Panc1 (cell line): ENCODE data around the gene TOMM5. TPM values are rescaled to one million over a fixed set of nuclear protein-coding genes. Genes with fewer than 3 reads are reported as not detected.

Source experiments
- ATAC-seq: fragments of 200-7000 bp; cut with Tn5 transposase; 2 replicates; pipeline ENCODE4 v1.9.1; 2020; ENCODE audit warnings: mild to moderate bottlenecking, moderate library complexity
- BruUV-seq: library from RNA; stranded (reverse); fragments of 400-500 nt; replicated peaks from 2 replicates; lab custom pipeline; 2021; lab: Mats Ljungman, UMichigan
- CTCF ChIA-PET: fragments of 300-600 bp; sonication (Branson Sonifier 250); formaldehyde crosslinking; loops from one replicate; lab custom pipeline; 2022; ENCODE audit warnings: antibody characterized with exemption; lab: Charles Lee
- POLR2A ChIA-PET: fragments of 300-600 bp; sonication (Branson Sonifier 250); formaldehyde crosslinking; loops from one replicate; lab custom pipeline; 2022; ENCODE audit warnings: antibody characterized with exemption; lab: Charles Lee
- DNase-seq: peaks from one replicate; pipeline ENCODE4 v3.0.0-alpha.2; 2010; ENCODE audit warnings: low read depth, low spot score
- H3K27ac ChIP-seq: 2 replicates; pipeline ENCODE4 v1.5.1; 2011; ENCODE audit warnings: mild to moderate bottlenecking, low read length, inconsistent platforms
- H3K27me3 ChIP-seq: fragments of 200-500 bp; sonication (Bioruptor generic); 2 replicates; pipeline ENCODE4 v1.6.0; 2014; ENCODE audit warnings: low read length, inconsistent platforms; ENCODE audit not compliant: control insufficient read depth, insufficient read depth
- H3K36me3 ChIP-seq: fragments of 200-500 bp; sonication (Bioruptor generic); 2 replicates; pipeline ENCODE4 v1.5.1; 2014; ENCODE audit warnings: inconsistent platforms, mild to moderate bottlenecking, low read length, moderate library complexity; ENCODE audit not compliant: control insufficient read depth, insufficient read depth
- H3K4me1 ChIP-seq: 2 replicates; pipeline ENCODE4 v1.5.1; 2011; ENCODE audit warnings: inconsistent platforms, mild to moderate bottlenecking, low read length, moderate library complexity; ENCODE audit not compliant: control insufficient read depth, insufficient read depth
- H3K4me3 ChIP-seq, 2 experiments: 2 replicates each; pipeline ENCODE4 v1.5.1; 2011 to 2012; ENCODE audit warnings: low read depth in 2 of 2, low read length in 2 of 2, mild to moderate bottlenecking in 2 of 2, inconsistent platforms in 1 of 2, moderate library complexity in 1 of 2
- H3K9me3 ChIP-seq: fragments of 200-500 bp; sonication (Bioruptor generic); 2 replicates; pipeline ENCODE4 v1.5.1; 2014; ENCODE audit warnings: low read depth, mild to moderate bottlenecking, inconsistent platforms, low read length, moderate library complexity; ENCODE audit not compliant: control insufficient read depth, insufficient read depth
- CTCF ChIP-seq: fragments of 450-650 bp; IDR thresholded peaks from 2 replicates; pipeline ENCODE4 v1.5.1; 2017; ENCODE audit warnings: mild to moderate bottlenecking
- POLR2AphosphoS5 ChIP-seq: IDR thresholded peaks from 2 replicates; pipeline ENCODE4 v1.6.1; 2012; ENCODE audit warnings: mild to moderate bottlenecking, low read depth, low read length, moderate library complexity
- REST ChIP-seq, 2 experiments: IDR thresholded peaks; 2 replicates each; pipeline ENCODE4 v1.6.1; 2011 to 2012; ENCODE audit warnings: low read depth in 2 of 2, control low read depth in 1 of 2, low read length in 1 of 2, mild to moderate bottlenecking in 1 of 2, moderate library complexity in 1 of 2; ENCODE audit not compliant: insufficient read depth in 1 of 2
- SIN3A ChIP-seq: IDR thresholded peaks from 2 replicates; pipeline ENCODE4 v1.6.1; 2012; ENCODE audit warnings: low read depth, mild to moderate bottlenecking, low read length, moderate library complexity, borderline replicate concordance; ENCODE audit not compliant: insufficient read depth
- TCF7L2 ChIP-seq: IDR thresholded peaks from 2 replicates; pipeline ENCODE4 v1.6.1; 2011; ENCODE audit warnings: mild to moderate bottlenecking, low read depth, low read length, inconsistent platforms
- in situ Hi-C: cut with HindIII; loops from 2 replicates; pipeline ENCODE4 v1.10.0; 2016; ENCODE audit warnings: low sequenced_read_pairs, low pct_unique_long_range_greater_than_20kb
- intact Hi-C: fragments of 100-400 bp; cut with micrococcal nuclease; formaldehyde crosslinking; loops from one replicate; pipeline ENCODE4 v1.10.0; 2022; ENCODE audit not compliant: unreplicated experiment
- total RNA-seq: library from RNA; stranded (reverse); gene quantifications from one replicate; pipeline ENCODE4 v1.2.1, GENCODE V29; 2021; ENCODE audit not compliant: unreplicated experiment

TOMM5 gene
- total RNA-seq, 1 experiment from 2014 or later: 333 TPM

GRCh38 chr9:37542488-37542887 is 49.9 kb downstream of the TOMM5 start:
- ATAC-seq (no peak), DNase-seq (no peak)
- no TSS peak for BruUV-seq
- Histone ChIP-seq H3K36me3 (0 out of 2 replicates have a peak, but pooled peaks cover 3% of the 10 kb centered on the region), H3K4me1 (0 out of 2 replicates have a peak, but pooled peaks cover 5% of the 10 kb centered on the region), H3K4me3 (no peak overlapping the region), H3K27me3 (no peaks in the 10 kb centered on the region), H3K27ac (no peak overlapping the region), H3K9me3 (no peaks in the 10 kb centered on the region)
- in situ Hi-C loops (no loop called here), intact Hi-C loops (no loop called here)
- POLR2A ChIA-PET: interaction anchor here (0.6 kb wide), 1 partner anchor 27 kb away, joined by 4 read pairs; no protein-coding TSS in a partner anchor
- CTCF ChIA-PET: interaction anchor here (0.7 kb wide), 1 partner anchor 51 kb away, joined by 5 read pairs; no protein-coding TSS in a partner anchor
- TF ChIP-seq SIN3A: no peak
- no peak for TF ChIP-seq CTCF
- no peak for TF ChIP-seq TCF7L2
- TF ChIP-seq REST (IDR thresholded peaks at IDR 0.05; ENCODE audit: insufficient read depth in 1 of 2, low read depth in 2 of 2, low read length in 1 of 2): no peak
- TF ChIP-seq POLR2AphosphoS5: no peak

GRCh38 chr9:37541465-37541864 is 50.9 kb downstream of the TOMM5 start:
- ATAC-seq: no peak
- Histone ChIP-seq H3K27ac (no peak overlapping the region), H3K27me3 (no peaks in the 10 kb centered on the region), H3K4me1 (0 out of 2 replicates have a peak, but pooled peaks cover 4% of the 10 kb centered on the region), H3K9me3 (no peaks in the 10 kb centered on the region), H3K36me3 (peaks cover 3% of the 10 kb centered on the region; the same call in 1 of the 2 replicates), H3K4me3 (no peak overlapping the region)
- ChIA-PET POLR2A (no interaction called here), CTCF (no interaction called here)
- TF ChIP-seq POLR2AphosphoS5: no peak
- BruUV-seq: no TSS peak
- DNase-seq: no peak
- intact Hi-C loops: no loop called here
- in situ Hi-C loops: no loop called here

- Histone ChIP-seq H3K27me3 (no peaks in the 10 kb centered on the region), H3K27ac (no peak overlapping the region), H3K4me1 (no peaks in the 10 kb centered on the region), H3K36me3 (peaks cover 3% of the 10 kb centered on the region; the same call in 1 of the 2 replicates), H3K4me3 (no peak overlapping the region), H3K9me3 (no peaks in the 10 kb centered on the region)
- BruUV-seq: no TSS peak
- TF ChIP-seq POLR2AphosphoS5 (no peak), CTCF (no peak), TCF7L2 (no peak), REST (IDR thresholded peaks at IDR 0.05; ENCODE audit: insufficient read depth in 1 of 2, low read depth in 2 of 2, low read length in 1 of 2) (no peak), SIN3A (no peak)
- in situ Hi-C loops: no loop called here
- ATAC-seq (no peak), DNase-seq (no peak)
- CTCF ChIA-PET: no interaction called here
- intact Hi-C loops: no loop called here
- POLR2A ChIA-PET: no interaction called here
Observed at GRCh38 chr9:37540634-37541033, 51.8 kb downstream of the TOMM5 start.
